GM18502 (cell line): ENCODE results near the gene ZCCHC12.

Experiments used
- ATAC-seq: cut with Tn5 transposase; IDR thresholded peaks from one replicate; pipeline ENCODE4 v1.9.1; 2021; ENCODE audit warnings: mild to moderate bottlenecking; ENCODE audit not compliant: unreplicated experiment, poor library complexity

Gene ZCCHC12

GRCh38 chrX:118865231-118865630 is 41.6 kb downstream of the ZCCHC12 start:
- no peak for ATAC-seq

- no peak for ATAC-seq
These were observed 43.6 kb downstream of the ZCCHC12 start for GRCh38 chrX:118867251-118867650.

- ATAC-seq: no peak
These were observed 48.5 kb downstream of the ZCCHC12 start for GRCh38 chrX:118872102-118872566.
